Fibroblast of gingiva (primary cell): ENCODE data around the gene CPNE8.
"Not testable (repeated sequence)": the region's sequence is repeated elsewhere in the genome, so short reads cannot be mapped to it uniquely, and the experiment has no call there.

ENCODE experiments used
- DNase-seq: peaks from one replicate; pipeline ENCODE4 v3.0.0-alpha.2; 2011; ENCODE audit warnings: low read depth

CPNE8 gene

GRCh38 chr12:38825006-38825405 lies 80.4 kb downstream of the CPNE8 start:
- no peak for DNase-seq

- no peak for DNase-seq
Observed at GRCh38 chr12:38823738-38824137, 81.7 kb downstream of the CPNE8 start.

GRCh38 chr12:38823314-38823713 lies 82.1 kb downstream of the CPNE8 start:
- no peak for DNase-seq

- no peak for DNase-seq
Observed at GRCh38 chr12:38817942-38818341, 87.4 kb downstream of the CPNE8 start.

GRCh38 chr12:38813923-38814322 lies 91.5 kb downstream of the CPNE8 start:
- no peak for DNase-seq

GRCh38 chr12:38811814-38812356 lies 93.5 kb downstream of the CPNE8 start:
- no peak for DNase-seq

- no peak for DNase-seq
Observed at GRCh38 chr12:38809832-38810231, 95.6 kb downstream of the CPNE8 start.

- no peak for DNase-seq
Observed at GRCh38 chr12:38788106-38788505, 117.3 kb downstream of the CPNE8 start.

GRCh38 chr12:38785381-38785780 lies 120.0 kb downstream of the CPNE8 start:
- DNase-seq = no peak

GRCh38 chr12:38783304-38783703 lies 122.1 kb downstream of the CPNE8 start:
- DNase-seq = no peak

GRCh38 chr12:38782359-38782758 lies 123.0 kb downstream of the CPNE8 start:
- no peak for DNase-seq

- no peak for DNase-seq
Observed at GRCh38 chr12:38776647-38777046, 128.7 kb downstream of the CPNE8 start.

- DNase-seq = no peak
Observed at GRCh38 chr12:38775457-38775856, 129.9 kb downstream of the CPNE8 start.

- DNase-seq = no peak
Observed at GRCh38 chr12:38772437-38772836, 133.0 kb downstream of the CPNE8 start.

- DNase-seq = no peak
Observed at GRCh38 chr12:38771871-38772270, 133.5 kb downstream of the CPNE8 start.

GRCh38 chr12:38761636-38762342 lies 143.6 kb downstream of the CPNE8 start:
- no peak for DNase-seq

- no peak for DNase-seq
Observed at GRCh38 chr12:38761111-38761510, 144.3 kb downstream of the CPNE8 start.

- DNase-seq = no peak
Observed at GRCh38 chr12:38759621-38760020, 145.8 kb downstream of the CPNE8 start.

GRCh38 chr12:38746744-38747143 lies 158.6 kb downstream of the CPNE8 start:
- DNase-seq = no peak

GRCh38 chr12:38745601-38746000 lies 159.8 kb downstream of the CPNE8 start:
- DNase-seq = no peak

GRCh38 chr12:38744041-38744440 lies 161.3 kb downstream of the CPNE8 start:
- no peak for DNase-seq

GRCh38 chr12:38742496-38742895 lies 162.9 kb downstream of the CPNE8 start:
- DNase-seq = not testable (repeated sequence)

GRCh38 chr12:38736821-38737220 lies 168.6 kb downstream of the CPNE8 start:
- DNase-seq = no peak

GRCh38 chr12:38732761-38733160 lies 172.6 kb downstream of the CPNE8 start:
- DNase-seq = no peak
